B cell (primary cell): ENCODE measurements around the gene IGF2BP3. TPM values are rescaled to one million over a fixed set of nuclear protein-coding genes. Genes with fewer than 3 reads are reported as not detected.

Experiments
- ATAC-seq: fragments of 200-7000 bp; cut with Tn5 transposase; one replicate; pipeline ENCODE4 v1.10.0; 2021; ENCODE audit warnings: low read depth, mild to moderate bottlenecking, moderate number of reproducible peaks, moderate library complexity
- CTCF ChIA-PET: fragments of 350-600 bp; sonication (Branson Sonifier 250); formaldehyde crosslinking; loops from one replicate; lab custom pipeline; 2021; ENCODE audit warnings: antibody characterized with exemption, inconsistent platforms; lab: Charles Lee
- POLR2A ChIA-PET: fragments of 350-600 bp; sonication (Branson Sonifier 250); formaldehyde crosslinking; loops from one replicate; lab custom pipeline; 2021; ENCODE audit warnings: antibody characterized with exemption; lab: Charles Lee
- DNase-seq: peaks from one replicate; pipeline ENCODE4 v3.0.0; 2013
- H2AFZ ChIP-seq: 2 replicates; pipeline ENCODE4 v1.6.1; 2012; ENCODE audit warnings: mild to moderate bottlenecking, low read depth, low read length; ENCODE audit not compliant: insufficient read depth, poor library complexity, severe bottlenecking
- H3K27ac ChIP-seq, 2 donors: 1 replicate in 1 of 2; 2 replicates in 1 of 2; pipeline ENCODE4 v1.5.1; 2012 to 2013; ENCODE audit warnings: low read length in 2 of 2, mild to moderate bottlenecking in 2 of 2, moderate library complexity in 1 of 2
- H3K27me3 ChIP-seq, 4 experiments: fragments of 200-600 bp in 1 of 4; sonication (generic) in 1 of 4; replicated peaks in 1 of 4; 1 replicate in 2 of 4; 2 replicates in 2 of 4; pipeline versions ENCODE4 v1.6.1 to v1.7.0; 2013 to 2016; ENCODE audit warnings: low read length in 3 of 4, mild to moderate bottlenecking in 2 of 4, mixed read lengths in 1 of 4, moderate library complexity in 1 of 4; ENCODE audit not compliant: insufficient read depth in 4 of 4, control insufficient read depth in 3 of 4; ENCODE audit errors: control extremely low read depth in 1 of 4
- H3K36me3 ChIP-seq, 2 experiments: replicated peaks in 1 of 2; 1 replicate in 1 of 2; 2 replicates in 1 of 2; pipeline versions ENCODE4 v1.6.1 to v1.7.1; 2013; ENCODE audit warnings: low read length in 1 of 2; ENCODE audit not compliant: insufficient read depth in 2 of 2, control insufficient read depth in 1 of 2; ENCODE audit errors: control extremely low read depth in 1 of 2, extremely low read depth in 1 of 2
- H3K4me1 ChIP-seq, 2 donors: fragments of 200-600 bp in 1 of 2; sonication (generic) in 1 of 2; 1 replicate in 1 of 2; 2 replicates in 1 of 2; pipeline versions ENCODE4 v1.5.1 to v1.6.1; 2013 to 2017; ENCODE audit warnings: low read length in 2 of 2; ENCODE audit not compliant: control insufficient read depth in 2 of 2, insufficient read depth in 2 of 2
- H3K4me2 ChIP-seq: replicated peaks from 2 replicates; pipeline ENCODE3; 2012; ENCODE audit warnings: mild to moderate bottlenecking, low read depth, low read length; ENCODE audit not compliant: poor library complexity, severe bottlenecking
- H3K4me3 ChIP-seq, 5 experiments: fragments of 200-600 bp in 1 of 5; sonication (generic) in 1 of 5; 1 replicate in 3 of 5; 2 replicates in 2 of 5; pipeline versions ENCODE4 v1.5.1 to v1.7.0; 2011 to 2016; ENCODE audit warnings: low read length in 4 of 5, mild to moderate bottlenecking in 4 of 5, low read depth in 2 of 5, control low read depth in 1 of 5, moderate library complexity in 1 of 5; ENCODE audit not compliant: insufficient read depth in 1 of 5; ENCODE audit errors: control extremely low read depth in 1 of 5, extremely low read depth in 1 of 5
- H3K79me2 ChIP-seq: fragments of 200-600 bp; sonication (generic); one replicate; pipeline ENCODE4 v1.6.0; 2016; ENCODE audit warnings: low read length; ENCODE audit not compliant: control insufficient read depth, insufficient read depth
- H3K9ac ChIP-seq: fragments of 200-600 bp; sonication (generic); 2 replicates; pipeline ENCODE4 v1.6.1; 2017; ENCODE audit warnings: mild to moderate bottlenecking, low read length, moderate library complexity
- H3K9me3 ChIP-seq, 3 donors: one replicate each; pipeline versions ENCODE4 v1.6.1 to v1.7.1; 2013; ENCODE audit warnings: low read length in 2 of 3; ENCODE audit not compliant: control insufficient read depth in 2 of 3, insufficient read depth in 1 of 3; ENCODE audit errors: control extremely low read depth in 1 of 3
- H4K20me1 ChIP-seq: 2 replicates; pipeline ENCODE4 v1.6.0; 2012; ENCODE audit warnings: mild to moderate bottlenecking, low read length; ENCODE audit not compliant: insufficient read depth, control insufficient read depth, poor library complexity, severe bottlenecking
- H3K27ac Mint-ChIP-seq: one replicate; pipeline ENCODE4 v1.8.0; 2021; ENCODE audit warnings: mixed read lengths
- H3K27me3 Mint-ChIP-seq: one replicate; pipeline ENCODE4 v1.8.0; 2021; ENCODE audit warnings: mixed read lengths
- H3K4me1 Mint-ChIP-seq: one replicate; pipeline ENCODE4 v1.8.0; 2021; ENCODE audit warnings: mixed read lengths
- H3K4me3 Mint-ChIP-seq: one replicate; pipeline ENCODE4 v1.8.0; 2021; ENCODE audit warnings: mixed read lengths
- H3K9me3 Mint-ChIP-seq: one replicate; pipeline ENCODE4 v1.8.0; 2022; ENCODE audit warnings: mixed read lengths; ENCODE audit not compliant: insufficient read depth
- CTCF ChIP-seq: fragments of 200-600 bp; IDR thresholded peaks from one replicate; pipeline ENCODE4 v1.8.0; 2022; ENCODE audit warnings: antibody characterized with exemption, mild to moderate bottlenecking
- EZH2 ChIP-seq: IDR thresholded peaks from 2 replicates; pipeline ENCODE4 v1.6.1; 2012; ENCODE audit warnings: borderline replicate concordance, low read depth, mild to moderate bottlenecking, moderate library complexity, low read length; ENCODE audit not compliant: insufficient read depth, poor library complexity, severe bottlenecking
- WGBS: methylation state at CpG from one replicate; pipeline ENCODE4 v1.1.5; 2013; ENCODE audit warnings: missing lambda C conversion rate; ENCODE audit not compliant: insufficient coverage; 5-methylcytosine and 5-hydroxymethylcytosine counted together
- intact Hi-C: fragments of 100-400 bp; cut with micrococcal nuclease; formaldehyde crosslinking; loops from one replicate; pipeline ENCODE4 v1.10.0; 2022
- polyA plus RNA-seq: library from polyadenylated mRNA; depleted of rRNA; stranded (reverse); fragments of >200 nt; gene quantifications from 2 replicates; pipeline ENCODE4 v1.2.3, GENCODE V29; 2012
- total RNA-seq, 2 donors: library from RNA; stranded (reverse); fragments of 120-200 nt in 1 of 2; gene quantifications; 1 replicate in 1 of 2; 2 replicates in 1 of 2; pipeline versions ENCODE4 v1.2.3 to v1.2.4, GENCODE V29; 2013 to 2022

Gene IGF2BP3
- total and polyA plus RNA-seq, 2 donors (not counting 1 experiment from before 2014, with no cell fraction given), result 0.63 to 10.0 TPM

DNA sequence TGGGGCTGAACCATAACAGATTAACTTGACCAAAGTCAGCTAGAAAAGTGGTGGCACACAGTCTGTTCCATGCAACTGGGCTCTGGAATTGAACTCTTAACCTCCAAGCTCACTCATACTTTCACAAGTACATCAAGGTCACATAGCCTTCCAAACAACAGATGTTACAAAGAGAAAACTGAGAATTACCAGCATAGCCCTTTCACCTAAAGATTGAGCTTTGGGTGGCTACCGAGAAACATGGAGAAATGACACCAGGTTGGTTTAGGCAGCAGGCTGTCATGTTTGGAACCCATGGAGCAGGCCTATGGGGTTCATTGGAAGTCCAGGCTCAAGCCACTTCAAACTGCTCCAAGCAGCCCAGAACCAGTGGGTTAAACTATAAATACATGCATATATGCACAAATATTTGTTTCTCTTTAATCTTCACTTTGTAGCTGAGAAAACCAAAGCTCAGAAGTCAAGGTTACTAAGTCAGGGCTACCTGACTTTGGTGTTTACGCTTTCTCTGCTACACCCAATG is 112.1 kb downstream of the IGF2BP3 start:
- Mint-ChIP-seq H3K27me3 (no peaks in the 10 kb centered on the region), H3K27ac (no peak overlapping the region), H3K4me1 (peaks cover 13% of the 10 kb centered on the region), H3K4me3 (no peak overlapping the region), H3K9me3 (no peaks in the 10 kb centered on the region)
- no peaks in the 10 kb centered on the region for H3K79me2 ChIP-seq
- intact Hi-C loops, result loop anchor here (2.0 to 5.0 kb wide), 4 partner anchors 15 to 174 kb away; partner anchors contain the start of gene TRA2A
- H3K4me2 ChIP-seq, result no peak overlapping the region
- no peak overlapping the region for H3K27ac ChIP-seq
- H4K20me1 ChIP-seq, result no peaks in the 10 kb centered on the region
- 100% methylated on average over 2 of the region's 2 CpGs for WGBS
- no peak overlapping the region for H3K4me3 ChIP-seq
- TF ChIP-seq CTCF (no peak), EZH2 (no peak)
- H3K9me3 ChIP-seq, result no peaks in the 10 kb centered on the region
- peak overlapping the region; percentile 7 for H2AFZ ChIP-seq
- CTCF ChIA-PET, result interaction anchor here (0.6 to 6.5 kb wide), 60 partner anchors 7 to 1229 kb away, joined by 3 to 51 read pairs (median 5); no protein-coding TSS in a partner anchor
- POLR2A ChIA-PET, result interaction anchor here (0.6 to 1.1 kb wide), 2 partner anchors 7 to 171 kb away, joined by 4 to 5 read pairs; no protein-coding TSS in a partner anchor
- no peaks in the 10 kb centered on the region for H3K36me3 ChIP-seq
- peaks cover 0 to 3% (median 0%) of the 10 kb centered on the region in 4 experiments for H3K27me3 ChIP-seq
- no peak overlapping the region for H3K9ac ChIP-seq
- ATAC-seq (no peak), DNase-seq (peak; percentile 14)
- peaks cover 2 to 12% of the 10 kb centered on the region in 2 donors for H3K4me1 ChIP-seq
